Calu3 (cell line): ENCODE data around the gene DTX1. TPM values are rescaled to one million over a fixed set of nuclear protein-coding genes. Genes with fewer than 3 reads are reported as not detected.

Source experiments
- BruUV-seq: library from RNA; stranded (reverse); fragments of 400-500 nt; replicated peaks from 2 replicates; lab custom pipeline; 2021; lab: Mats Ljungman, UMichigan
- CTCF ChIA-PET: fragments of 300-600 bp; sonication (Branson Sonifier 250); formaldehyde crosslinking; loops from one replicate; lab custom pipeline; 2022; ENCODE audit warnings: antibody characterized with exemption; lab: Charles Lee
- DNase-seq: peaks from one replicate; pipeline ENCODE4 v3.0.0; 2022
- H3K27ac Mint-ChIP-seq: one replicate; pipeline ENCODE4 v1.8.0; 2022; ENCODE audit warnings: mixed read lengths; ENCODE audit not compliant: unreplicated experiment
- H3K27me3 Mint-ChIP-seq: one replicate; pipeline ENCODE4 v1.8.0; 2022; ENCODE audit warnings: mixed read lengths; ENCODE audit not compliant: unreplicated experiment
- H3K36me3 Mint-ChIP-seq: one replicate; pipeline ENCODE4 v1.8.0; 2022; ENCODE audit warnings: mild to moderate bottlenecking, moderate library complexity, mixed read lengths; ENCODE audit not compliant: insufficient read depth, unreplicated experiment
- H3K4me1 Mint-ChIP-seq: one replicate; pipeline ENCODE4 v1.8.0; 2022; ENCODE audit warnings: mild to moderate bottlenecking, low read depth, mixed read lengths; ENCODE audit not compliant: unreplicated experiment
- H3K4me3 Mint-ChIP-seq: one replicate; pipeline ENCODE4 v1.8.0; 2022; ENCODE audit warnings: mild to moderate bottlenecking, low read depth, moderate library complexity, mixed read lengths; ENCODE audit not compliant: unreplicated experiment
- H3K9me3 Mint-ChIP-seq: one replicate; pipeline ENCODE4 v1.8.0; 2022; ENCODE audit warnings: low read depth, mixed read lengths; ENCODE audit not compliant: unreplicated experiment
- intact Hi-C: fragments of 100-400 bp; cut with micrococcal nuclease; formaldehyde crosslinking; loops from one replicate; pipeline ENCODE4 v1.10.0; 2022; ENCODE audit not compliant: unreplicated experiment
- total RNA-seq: library from RNA; stranded (reverse); gene quantifications from 2 replicates; pipeline ENCODE4 v1.2.3, GENCODE V29; 2022
- TF ChIP-seq, protein P1 (sequence below): fragments of 200-600 bp; IDR thresholded peaks from one replicate; pipeline ENCODE4 v1.8.0; 2022; ENCODE audit warnings: antibody characterized with exemption; ENCODE audit not compliant: unreplicated experiment

The DTX1 gene
- total RNA-seq, 1 experiment from 2014 or later = not detected

DNA sequence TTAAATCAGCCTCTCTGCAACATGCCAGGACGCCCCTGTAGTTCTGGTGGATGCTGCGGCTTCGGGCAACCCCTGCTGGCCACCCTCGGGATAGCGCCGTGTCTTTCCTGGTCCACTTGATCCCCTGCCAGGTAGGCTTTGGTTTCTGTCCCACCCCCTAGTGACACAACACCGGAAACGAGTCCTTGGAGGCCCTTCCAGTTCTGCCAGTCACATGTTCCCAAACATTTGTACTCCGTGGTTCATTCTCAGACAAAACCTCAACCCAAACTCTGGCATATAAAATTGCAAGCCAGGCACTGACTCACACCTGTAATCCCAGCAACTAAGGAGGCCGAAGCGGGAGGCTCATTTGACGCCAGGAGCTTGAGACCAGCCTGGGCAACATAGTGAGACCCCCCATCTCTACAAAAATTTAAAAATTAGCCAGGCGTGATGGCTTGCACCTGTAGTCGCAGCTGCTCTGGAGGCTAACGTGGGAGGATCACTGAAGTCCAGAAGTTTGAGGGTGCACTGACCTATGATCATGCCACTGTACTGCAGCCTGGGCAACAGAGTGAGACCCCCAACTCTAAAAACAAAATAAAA lies 42.0 kb downstream of the DTX1 start:
- H3K9me3 Mint-ChIP-seq = no peaks in the 10 kb centered on the region
- H3K36me3 Mint-ChIP-seq = peaks cover 57% of the 10 kb centered on the region
- intact Hi-C loops = loop anchor here (1.0 to 5.0 kb wide), 4 partner anchors 38 to 106 kb away; no protein-coding TSS in a partner anchor
- peak overlapping the region; percentile 91 for H3K27ac Mint-ChIP-seq
- H3K4me1 Mint-ChIP-seq = peaks cover 15% of the 10 kb centered on the region
- TF ChIP-seq, protein P1, sequence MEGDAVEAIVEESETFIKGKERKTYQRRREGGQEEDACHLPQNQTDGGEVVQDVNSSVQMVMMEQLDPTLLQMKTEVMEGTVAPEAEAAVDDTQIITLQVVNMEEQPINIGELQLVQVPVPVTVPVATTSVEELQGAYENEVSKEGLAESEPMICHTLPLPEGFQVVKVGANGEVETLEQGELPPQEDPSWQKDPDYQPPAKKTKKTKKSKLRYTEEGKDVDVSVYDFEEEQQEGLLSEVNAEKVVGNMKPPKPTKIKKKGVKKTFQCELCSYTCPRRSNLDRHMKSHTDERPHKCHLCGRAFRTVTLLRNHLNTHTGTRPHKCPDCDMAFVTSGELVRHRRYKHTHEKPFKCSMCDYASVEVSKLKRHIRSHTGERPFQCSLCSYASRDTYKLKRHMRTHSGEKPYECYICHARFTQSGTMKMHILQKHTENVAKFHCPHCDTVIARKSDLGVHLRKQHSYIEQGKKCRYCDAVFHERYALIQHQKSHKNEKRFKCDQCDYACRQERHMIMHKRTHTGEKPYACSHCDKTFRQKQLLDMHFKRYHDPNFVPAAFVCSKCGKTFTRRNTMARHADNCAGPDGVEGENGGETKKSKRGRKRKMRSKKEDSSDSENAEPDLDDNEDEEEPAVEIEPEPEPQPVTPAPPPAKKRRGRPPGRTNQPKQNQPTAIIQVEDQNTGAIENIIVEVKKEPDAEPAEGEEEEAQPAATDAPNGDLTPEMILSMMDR = peak; percentile 95
- peak overlapping the region; percentile 19 for H3K4me3 Mint-ChIP-seq
- BruUV-seq = no TSS peak
- CTCF ChIA-PET = interaction anchor here (0.9 to 1.9 kb wide), 3 partner anchors 43 to 106 kb away, joined by 3 to 10 read pairs (median 4); no protein-coding TSS in a partner anchor
- peak; percentile 97 for DNase-seq
- H3K27me3 Mint-ChIP-seq = no peaks in the 10 kb centered on the region

- Mint-ChIP-seq H3K9me3 (no peaks in the 10 kb centered on the region), H3K27ac (peak overlapping the region; percentile 91), H3K4me1 (peaks cover 15% of the 10 kb centered on the region), H3K4me3 (no peak overlapping the region), H3K36me3 (peaks cover 56% of the 10 kb centered on the region), H3K27me3 (no peaks in the 10 kb centered on the region)
- DNase-seq = no peak
- TF ChIP-seq, protein P1 = no peak
- intact Hi-C loops = loop anchor here (2.0 to 5.0 kb wide), 2 partner anchors 37 to 107 kb away; no protein-coding TSS in a partner anchor
- no TSS peak for BruUV-seq
- CTCF ChIA-PET = interaction anchor here (1.8 kb wide), 1 partner anchor 107 kb away, joined by 10 read pairs; no protein-coding TSS in a partner anchor
Observed at GRCh38 chr12:113099364-113099763, 42.8 kb downstream of the DTX1 start.

GRCh38 chr12:113099764-113100163 lies 43.2 kb downstream of the DTX1 start:
- H3K4me1 Mint-ChIP-seq = peaks cover 15% of the 10 kb centered on the region
- intact Hi-C loops = loop anchor here (2.0 to 5.0 kb wide), 2 partner anchors 37 to 107 kb away; no protein-coding TSS in a partner anchor

DNA sequence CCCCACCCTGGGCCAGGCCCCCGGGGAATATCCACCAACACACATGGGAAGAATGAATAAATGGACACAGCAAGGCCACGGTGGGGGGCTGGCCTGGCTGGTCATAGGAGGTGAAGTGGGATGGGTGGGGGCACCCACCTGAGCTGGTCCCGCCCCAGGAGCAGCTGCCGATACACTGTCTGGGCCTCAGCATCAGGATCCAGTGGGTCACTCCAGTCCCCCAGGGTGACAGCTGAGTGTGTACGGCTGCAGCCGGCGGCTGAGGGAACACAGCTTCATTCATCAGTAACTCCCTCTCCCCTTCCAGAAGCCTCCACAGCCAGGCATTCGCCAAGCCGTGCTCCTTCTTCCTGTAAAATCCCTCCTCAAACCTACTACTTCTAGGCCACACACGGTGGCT lies 45.2 kb downstream of the DTX1 start:
- Mint-ChIP-seq H3K4me3 (no peak overlapping the region), H3K27me3 (no peaks in the 10 kb centered on the region), H3K9me3 (no peaks in the 10 kb centered on the region), H3K36me3 (peaks cover 72% of the 10 kb centered on the region), H3K4me1 (peaks cover 15% of the 10 kb centered on the region), H3K27ac (no peak overlapping the region)
- no peak for DNase-seq
- BruUV-seq = no TSS peak
- TF ChIP-seq, protein P1 = no peak
- intact Hi-C loops = no loop called here
- CTCF ChIA-PET = no interaction called here

More at GRCh38 chr12:113099764-113100163, 43.2 kb downstream of the DTX1 start:
- no TSS peak for BruUV-seq
- Mint-ChIP-seq H3K36me3 (peaks cover 60% of the 10 kb centered on the region), H3K27ac (no peak overlapping the region), H3K27me3 (no peaks in the 10 kb centered on the region), H3K4me3 (no peak overlapping the region), H3K9me3 (no peaks in the 10 kb centered on the region)
- DNase-seq = no peak
- TF ChIP-seq, protein P1 = no peak
- CTCF ChIA-PET = no interaction called here
